ENCODE results near the gene ARPC1B.
"Not testable (repeated sequence)": the region's sequence is repeated elsewhere in the genome, so short reads cannot be mapped to it uniquely, and the experiment has no call there.

Gene ARPC1B

DNA sequence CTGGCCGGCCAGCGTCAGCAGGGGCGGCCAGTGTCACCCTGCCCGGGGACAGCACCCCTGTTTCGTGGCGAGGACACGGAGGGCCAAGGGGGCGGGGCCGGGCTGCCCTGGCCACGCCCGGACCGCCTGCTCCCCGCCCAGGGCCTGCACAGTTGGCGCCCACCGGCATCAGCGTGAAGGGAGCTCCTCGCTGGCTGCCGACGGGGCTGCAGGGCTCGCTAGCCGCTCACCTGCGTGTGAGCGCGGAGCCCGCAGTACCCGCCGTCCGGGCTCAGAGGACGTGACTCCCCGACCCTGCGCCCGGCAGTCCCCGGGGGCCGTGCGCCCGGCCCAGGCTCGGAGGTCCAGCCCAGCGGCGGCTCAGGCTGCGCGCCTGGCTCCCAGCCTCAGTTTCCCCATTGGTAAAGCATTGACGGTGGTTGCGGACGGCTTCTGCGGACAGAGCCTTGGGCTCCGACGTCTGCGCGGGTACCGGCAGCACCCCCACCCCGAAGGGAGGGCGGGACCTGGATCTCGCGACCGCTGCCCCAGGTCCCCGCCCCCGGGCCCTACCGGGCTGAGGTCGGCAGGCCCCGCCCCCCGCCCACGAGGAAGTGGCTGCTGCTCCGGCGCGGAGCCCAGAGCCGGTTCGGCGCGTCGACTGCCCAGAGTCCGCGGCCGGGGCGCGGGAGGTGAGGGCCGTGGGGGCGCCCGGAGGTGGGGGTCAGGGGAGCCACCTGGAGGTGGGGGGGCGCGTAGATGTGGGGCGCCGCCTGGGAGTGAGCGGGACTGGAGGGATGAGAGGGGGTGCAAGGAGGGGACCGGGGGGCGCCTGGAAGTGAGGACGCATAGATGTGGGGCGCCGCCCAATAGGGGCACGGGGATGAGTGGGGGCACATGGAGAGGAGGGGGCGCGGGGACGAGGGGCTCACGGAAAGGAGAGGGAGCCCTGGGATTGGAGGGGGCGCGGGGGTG lies at the start of gene ARPC1B:
TSS of gene ARPC1B (plus strand) at position 620 of the 954 bp plus-strand sequence. CDS start 10,985 bp downstream, outside the sequence.
- peak; percentile 56 for DNase-seq

DNA sequence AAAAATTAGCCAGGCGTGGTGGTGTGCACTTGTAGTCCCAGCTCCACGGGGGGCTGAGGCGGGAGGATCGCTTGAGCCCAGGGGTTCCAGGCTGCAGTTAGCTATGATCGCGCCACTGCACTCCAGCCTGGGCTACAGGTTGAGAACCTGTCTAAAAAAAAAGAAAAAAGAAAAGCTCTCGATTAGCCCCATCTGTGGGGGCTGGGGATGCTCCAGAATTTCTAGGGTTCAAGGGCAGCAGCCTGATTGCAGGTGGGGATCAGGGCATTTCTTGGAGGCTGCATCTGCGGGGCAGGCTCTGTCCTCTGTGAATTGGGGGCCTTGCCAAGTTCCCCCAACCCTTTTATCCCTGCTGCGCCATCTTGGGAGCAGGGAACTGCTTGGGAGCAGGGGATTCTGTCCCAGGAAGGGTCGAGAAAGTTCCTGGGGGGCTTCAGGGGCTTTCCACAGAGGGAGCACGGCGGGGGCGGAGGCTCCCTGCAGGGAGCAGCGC lies 49.5 kb upstream of the ARPC1B start:
- no peak for DNase-seq

DNA sequence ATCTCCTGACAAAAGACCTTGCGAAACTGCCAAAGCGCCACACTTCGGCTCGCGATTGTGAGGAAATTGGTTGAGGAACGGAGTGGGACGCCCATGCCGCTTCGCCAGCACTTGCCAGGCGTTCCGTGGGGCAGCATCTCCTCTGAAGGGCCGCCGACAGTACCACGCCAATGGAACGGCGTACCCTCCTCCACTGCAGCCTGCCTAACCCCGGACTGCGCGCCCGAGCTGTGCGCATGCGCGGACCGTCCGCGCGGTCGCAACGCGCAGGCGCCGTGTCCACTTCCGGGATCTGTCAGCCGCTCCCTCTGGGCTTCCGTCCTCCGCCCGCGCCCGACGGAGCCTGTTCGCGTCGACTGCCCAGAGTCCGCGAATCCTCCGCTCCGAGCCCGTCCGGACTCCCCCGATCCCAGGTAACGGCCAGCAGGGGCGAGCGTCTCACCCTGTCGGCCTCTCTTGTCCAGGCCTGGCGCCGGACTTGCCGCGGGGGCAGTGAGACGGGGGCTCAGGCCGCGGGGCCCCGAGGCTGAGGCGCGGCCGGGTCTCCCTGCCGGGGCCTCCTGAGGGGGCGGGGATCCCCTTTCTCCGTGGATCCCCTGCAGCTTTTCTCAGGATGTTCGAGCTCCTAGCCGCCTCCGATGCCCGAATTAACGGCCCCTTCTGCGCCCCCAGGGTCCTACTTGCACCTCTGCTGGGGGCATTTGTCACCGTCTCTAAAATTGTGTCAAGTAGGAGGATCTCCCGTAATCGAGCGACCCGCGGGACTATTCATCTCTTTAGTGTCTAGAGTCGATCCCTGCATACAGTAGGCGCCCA lies 48.7 kb upstream of the ARPC1B start, which contains the start of gene ARPC1A:
TSS of gene ARPC1A (plus strand) at position 307 of the 816 bp plus-strand sequence. CDS start 7,456 bp downstream, outside the sequence.
- peak; percentile 97 for DNase-seq

DNA sequence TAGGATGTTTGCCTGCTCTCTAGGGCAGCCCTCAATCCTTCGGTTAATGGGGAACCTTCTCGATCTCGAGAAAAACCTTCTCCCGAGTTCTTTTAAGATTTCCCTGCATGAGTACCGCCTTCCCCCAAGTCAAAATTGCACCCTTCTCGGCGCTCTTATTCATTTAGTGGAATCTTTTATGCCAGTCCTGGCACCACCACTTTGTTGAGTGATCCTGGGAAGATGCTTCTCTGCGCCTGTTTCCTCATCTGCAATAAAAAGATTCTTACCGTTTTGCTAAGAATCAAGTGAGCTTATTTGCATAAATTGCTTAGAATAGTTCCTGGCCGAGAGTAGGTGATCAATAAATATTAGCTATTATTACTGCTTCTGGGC lies 48.1 kb upstream of the ARPC1B start:
- DNase-seq = no peak

DNA sequence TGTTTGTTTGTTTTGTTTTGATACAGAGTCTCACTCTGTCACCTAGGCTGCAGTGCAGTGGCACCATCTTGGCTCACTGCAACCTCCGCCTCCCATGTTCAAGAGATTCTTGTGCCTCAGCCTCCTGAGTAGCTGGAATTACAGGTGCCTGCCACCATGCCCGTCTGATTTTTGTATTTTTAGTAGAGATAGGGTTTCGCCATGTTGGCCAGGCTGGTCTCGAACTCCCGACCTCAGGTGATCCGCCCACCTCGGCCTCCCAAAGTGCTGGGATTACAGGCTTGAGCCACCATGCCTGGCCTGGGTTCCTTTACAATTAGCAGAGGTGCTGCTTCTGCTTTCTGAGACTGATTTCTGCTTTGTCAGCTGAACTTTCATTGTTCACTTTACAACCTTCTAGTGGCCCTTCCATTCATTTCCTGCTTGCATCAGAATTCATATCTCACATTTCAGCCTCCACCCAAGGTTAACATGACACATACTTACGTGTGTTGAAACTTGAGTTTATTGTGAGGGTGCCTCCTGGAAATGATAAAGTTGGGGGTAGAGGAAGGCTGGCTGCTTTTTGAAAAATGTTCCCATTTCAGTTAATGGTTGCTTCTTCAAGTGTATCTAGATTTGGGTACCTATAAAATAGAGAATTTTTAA lies 44.1 kb upstream of the ARPC1B start:
- DNase-seq = not testable (repeated sequence)

DNA sequence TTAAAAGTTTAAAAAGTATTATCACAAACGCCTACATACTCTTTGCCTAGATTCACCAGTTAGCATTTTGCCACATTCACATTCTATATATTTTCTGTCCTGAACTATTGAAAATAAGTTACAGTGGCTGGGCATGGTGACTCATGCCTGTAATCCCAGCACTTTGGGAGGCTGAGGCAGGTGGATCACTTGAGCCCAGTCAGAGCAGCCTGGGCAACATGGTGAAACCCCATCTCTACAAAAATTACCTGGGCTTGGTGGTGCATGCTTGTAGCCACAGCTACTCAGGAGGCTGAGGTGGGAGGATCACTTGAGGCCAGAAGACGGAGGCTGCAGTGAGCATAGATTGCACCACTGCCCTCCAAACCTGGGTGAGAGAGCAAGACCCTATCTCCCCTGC lies 43.5 kb upstream of the ARPC1B start:
- DNase-seq = no peak

DNA sequence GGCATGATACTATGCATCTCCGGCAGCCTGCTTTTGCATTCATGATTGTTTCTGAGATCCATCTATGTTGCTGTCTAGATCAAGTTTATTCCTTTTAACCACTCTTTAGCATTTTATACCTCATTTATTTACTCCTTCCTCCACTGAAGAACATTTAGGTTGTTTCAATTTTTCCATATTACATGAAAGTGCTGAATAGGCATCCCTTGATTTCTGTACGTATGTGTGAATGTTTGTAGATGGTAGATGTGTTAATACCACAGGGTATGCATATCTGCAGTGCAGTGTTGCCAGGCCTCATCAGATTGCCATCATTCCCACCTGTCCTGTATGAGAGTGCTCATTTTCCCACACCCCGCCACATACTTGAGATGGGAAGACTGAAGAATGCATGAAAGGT lies 34.9 kb upstream of the ARPC1B start:
- DNase-seq = no peak

DNA sequence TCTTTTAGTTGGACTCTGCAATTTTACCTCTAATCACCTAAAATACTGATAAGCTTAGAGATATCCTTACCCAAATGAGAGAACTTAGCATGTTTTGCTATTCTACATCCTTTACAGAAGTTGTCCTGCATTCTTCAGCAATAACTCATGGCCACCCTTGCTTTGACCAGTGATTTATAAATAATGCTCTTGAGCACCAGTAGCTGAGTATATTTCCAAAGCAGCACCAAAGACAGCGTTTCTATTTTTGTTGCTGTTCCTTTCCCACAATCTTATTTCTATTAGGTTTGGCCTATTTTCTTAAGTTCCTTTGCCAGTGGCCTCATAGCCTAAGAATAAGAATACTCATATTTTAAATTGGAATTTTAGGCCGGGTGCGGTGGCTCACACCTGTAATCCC lies 33.9 kb upstream of the ARPC1B start:
- no peak for DNase-seq

DNA sequence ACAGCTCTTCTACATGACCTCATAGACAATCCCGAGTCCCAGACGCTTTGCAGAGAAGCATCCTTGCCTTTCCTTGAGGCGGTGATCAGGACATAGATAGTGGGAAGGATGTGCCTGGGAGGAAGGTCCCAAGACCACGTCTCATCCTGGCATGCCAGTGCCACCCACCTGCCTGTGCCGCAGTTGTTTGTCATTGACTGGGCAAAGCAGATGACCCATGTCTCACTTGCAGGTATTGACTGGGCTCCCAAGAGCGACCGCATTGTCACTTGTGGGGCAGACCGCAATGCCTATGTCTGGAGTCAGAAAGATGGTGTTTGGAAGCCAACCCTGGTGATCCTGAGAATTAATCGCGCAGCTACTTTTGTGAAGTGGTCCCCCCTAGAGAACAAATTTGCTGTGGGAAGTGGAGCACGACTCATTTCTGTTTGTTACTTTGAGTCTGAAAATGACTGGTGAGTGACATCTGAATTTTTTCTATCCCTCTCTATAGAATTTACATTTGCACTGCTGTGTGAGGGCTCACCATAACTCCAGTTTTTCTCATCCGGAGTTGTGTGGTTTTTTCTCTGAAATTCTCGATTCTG lies 30.4 kb upstream of the ARPC1B start:
- DNase-seq = no peak

DNA sequence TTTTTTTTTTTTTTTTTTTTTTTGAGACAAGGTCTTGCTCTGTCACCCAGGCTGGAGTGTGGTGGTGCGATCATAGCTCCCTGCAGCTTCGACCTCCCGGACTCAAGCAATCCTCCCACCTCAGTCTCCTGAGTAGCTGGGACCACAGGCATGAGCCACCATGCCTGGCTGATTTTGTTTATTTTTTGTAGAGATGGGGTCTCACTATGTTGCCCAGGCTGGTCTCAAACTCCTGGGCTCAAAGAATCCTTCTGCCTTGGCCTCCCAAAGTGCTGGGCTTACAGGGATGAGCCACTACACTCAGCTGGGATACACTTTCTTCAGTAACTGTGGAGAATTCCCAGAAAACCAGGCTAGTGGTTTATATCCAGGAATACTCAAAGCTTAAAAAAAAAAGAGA lies 23.9 kb upstream of the ARPC1B start:
- not testable (repeated sequence) for DNase-seq

DNA sequence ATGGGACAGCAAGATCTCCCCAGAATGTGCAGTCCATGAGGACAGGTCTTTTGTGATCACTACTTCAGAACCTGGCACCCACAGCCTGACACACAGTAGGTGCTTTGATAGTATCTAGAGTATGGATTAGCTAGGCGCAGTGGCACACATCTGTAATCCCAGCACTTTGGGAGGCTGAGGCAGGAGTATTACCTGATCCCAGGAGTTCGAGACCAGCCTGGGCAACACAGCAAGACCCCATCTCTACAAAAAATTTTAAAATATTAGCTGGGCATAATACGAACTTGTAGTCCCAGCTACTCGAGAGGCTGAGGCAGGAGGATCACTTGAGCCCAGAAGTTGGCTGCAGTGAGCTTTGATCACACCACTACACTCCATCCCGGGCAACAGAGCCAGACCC lies 22.3 kb upstream of the ARPC1B start:
- no peak for DNase-seq

DNA sequence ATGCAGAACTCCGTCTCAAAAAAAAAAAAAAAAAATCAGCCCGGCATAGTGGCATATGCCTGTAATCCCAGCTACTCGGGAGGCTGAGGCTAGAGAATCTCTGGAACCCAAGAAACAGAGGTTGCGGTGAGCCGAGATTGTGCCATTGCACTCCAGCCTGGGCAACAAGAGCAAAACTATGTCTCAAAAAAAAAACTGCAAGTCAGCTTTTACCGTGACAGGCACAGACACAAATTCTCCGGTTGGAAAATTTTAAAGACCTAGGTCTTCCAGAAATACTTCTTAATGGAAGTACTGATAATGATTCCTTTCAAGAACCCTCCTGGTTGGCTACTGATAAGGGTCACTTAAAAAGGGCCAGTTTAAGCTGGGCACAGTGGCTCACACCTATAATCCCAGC lies 19.4 kb upstream of the ARPC1B start:
- DNase-seq = no peak

DNA sequence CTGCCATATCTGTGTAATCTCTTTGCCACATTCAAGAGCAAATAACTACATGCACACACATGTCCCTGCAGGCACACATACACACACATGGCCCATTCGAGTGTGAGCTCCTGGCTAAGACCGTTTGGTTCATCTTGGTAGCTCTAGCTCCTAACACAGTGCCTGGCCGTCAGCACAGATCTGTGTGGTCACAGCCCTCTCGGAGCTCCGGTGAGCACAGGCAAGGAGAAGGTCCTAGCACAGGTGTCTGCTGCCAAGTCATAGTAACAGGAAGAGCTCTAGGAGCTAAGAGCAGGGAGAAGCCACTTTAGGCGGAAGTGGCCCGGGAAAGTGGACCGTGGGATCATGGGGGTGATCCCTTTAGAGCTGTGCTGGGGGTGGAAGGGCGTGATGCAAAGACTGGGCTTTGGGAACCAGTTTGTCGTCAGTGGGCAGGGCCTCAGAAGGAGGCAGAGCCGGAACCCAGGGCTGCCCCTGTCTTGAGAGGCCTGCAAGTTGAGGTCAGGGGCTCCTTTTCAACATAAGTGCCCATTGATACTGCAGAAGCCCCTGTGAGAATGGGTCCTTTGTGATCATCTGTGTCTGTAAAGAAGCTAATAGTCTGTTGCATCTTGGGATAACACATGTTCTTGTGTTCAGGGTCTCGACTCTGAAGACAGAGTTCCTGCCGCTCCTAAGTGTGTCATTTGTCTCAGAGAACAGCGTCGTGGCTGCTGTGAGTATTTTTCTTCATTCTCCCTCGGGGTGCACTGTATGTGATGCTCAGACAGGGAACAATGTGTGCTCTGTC lies 16.6 kb upstream of the ARPC1B start:
- no peak for DNase-seq

DNA sequence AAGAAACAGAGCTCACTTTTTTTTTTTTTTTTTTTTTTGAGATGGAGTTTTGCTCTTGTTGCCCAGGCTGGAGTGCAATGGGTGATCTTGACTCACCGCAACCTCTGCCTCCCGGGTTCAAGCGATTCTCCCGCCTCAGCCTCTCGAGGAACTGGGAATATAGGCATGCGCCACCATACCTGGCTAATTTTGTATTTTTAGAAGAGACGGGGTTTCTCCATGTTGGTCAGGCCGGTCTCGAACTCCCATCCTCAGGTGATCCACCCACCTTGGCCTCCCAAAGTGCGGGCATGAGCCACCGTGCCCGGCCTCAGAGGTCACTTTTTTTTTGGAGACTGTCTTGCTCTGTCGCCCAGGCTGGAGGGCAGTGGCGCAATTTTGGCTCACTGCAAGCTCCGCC lies 16.0 kb upstream of the ARPC1B start:
- not testable (repeated sequence) for DNase-seq

DNA sequence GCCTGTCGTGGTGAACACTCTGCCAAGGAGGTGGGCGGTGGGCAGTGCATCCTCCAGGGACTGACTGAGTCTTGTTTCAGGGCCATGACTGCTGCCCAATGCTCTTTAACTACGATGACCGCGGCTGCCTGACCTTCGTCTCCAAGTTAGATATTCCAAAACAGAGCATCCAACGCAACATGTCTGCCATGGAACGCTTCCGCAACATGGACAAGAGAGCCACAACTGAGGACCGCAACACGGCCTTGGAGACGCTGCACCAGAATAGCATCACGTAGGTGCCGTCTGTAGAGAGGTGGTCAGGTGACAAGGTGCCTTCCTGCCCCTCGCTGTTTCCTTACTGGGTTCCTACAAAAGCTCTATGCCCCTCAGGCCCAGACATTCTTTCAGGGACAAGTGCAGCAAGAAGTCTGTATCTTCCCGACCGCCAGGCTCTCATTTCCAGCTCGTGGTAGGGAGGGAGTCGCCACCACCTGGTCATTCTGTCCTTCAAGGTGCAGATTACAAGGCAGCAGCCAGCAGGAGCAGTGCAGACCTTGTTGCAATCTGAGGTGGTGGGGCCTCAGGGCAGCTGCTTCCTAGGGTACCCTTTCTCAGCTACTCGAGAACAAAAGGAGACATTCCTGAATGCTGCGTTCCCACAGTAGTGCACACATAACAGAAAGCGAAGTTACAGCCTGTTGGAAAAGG lies 14.9 kb upstream of the ARPC1B start:
- no peak for DNase-seq

DNA sequence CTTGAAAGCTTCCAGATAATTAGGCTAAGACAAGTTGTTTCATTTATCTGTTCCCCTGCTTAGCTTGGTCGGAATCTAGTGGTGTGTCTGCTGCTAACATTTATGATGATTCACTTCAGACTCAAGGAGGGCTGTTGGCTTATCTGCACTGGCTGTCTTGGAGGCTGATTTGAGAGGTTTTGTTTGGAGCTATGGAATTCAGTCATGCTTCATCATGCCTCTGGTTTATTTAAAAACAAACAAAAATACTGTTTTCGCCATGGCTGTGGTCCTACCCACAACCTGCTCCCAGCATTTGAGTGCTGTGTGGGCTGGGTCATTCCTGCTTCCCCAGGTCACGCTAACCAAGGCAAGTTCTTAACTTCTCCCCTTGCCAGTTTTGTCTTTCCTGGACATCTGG lies 11.7 kb upstream of the ARPC1B start:
- DNase-seq = no peak

DNA sequence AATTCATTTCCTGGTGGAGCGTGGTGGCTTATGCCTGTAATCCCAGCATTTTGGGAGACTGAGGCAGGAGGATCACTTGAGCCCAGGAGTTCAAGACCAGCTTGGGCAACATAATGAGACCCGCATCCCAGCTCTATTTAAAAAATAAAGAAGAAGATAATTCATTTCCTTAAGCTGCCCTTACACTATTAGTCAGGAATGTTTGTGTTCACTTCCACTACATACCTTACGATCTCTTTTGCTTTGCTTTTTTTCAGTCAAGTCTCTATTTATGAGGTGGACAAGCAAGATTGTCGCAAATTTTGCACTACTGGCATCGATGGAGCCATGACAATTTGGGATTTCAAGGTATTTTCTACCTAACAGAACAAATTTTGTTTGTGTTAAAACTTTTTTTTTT lies 11.2 kb upstream of the ARPC1B start:
- no peak for DNase-seq

DNA sequence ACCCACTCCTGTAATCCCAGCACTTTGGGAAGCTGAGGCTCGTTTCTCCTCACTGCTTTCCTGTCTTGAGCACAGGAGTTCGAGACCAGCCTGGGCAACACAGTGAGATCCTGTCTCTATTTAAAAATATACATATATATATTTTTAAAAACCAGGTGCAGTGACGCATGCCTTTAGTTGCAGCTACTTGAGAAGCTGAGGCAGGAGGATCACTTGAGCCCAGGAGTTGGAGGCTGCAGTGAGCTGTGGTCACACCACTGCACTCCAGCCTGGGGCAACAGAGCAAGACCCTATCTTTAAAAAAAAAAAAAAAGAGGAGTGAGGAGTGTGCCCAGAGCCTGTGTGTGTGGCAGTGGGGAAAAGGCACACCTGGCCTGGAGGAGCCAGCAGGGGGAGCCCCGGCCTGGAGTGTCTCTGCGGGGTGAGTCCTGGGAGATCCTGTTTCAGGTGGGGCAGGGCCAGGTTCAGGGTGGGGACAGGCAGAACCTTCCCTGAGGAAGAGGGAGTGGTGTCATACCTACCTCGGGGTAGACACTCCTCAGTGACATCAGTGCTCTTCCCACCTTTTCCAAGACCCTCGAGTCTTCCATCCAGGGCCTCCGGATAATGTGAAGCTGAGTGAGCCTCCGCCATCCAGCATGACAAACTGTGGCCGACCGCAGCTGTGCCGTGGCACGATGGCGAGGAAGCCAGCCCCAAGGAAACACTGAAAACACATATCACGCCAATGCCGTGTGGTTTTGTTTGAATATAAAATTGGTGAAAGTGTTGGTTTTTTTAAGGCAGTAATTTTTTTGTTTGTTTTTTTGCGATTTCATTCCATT lies 9.0 kb upstream of the ARPC1B start:
- no peak for DNase-seq

DNA sequence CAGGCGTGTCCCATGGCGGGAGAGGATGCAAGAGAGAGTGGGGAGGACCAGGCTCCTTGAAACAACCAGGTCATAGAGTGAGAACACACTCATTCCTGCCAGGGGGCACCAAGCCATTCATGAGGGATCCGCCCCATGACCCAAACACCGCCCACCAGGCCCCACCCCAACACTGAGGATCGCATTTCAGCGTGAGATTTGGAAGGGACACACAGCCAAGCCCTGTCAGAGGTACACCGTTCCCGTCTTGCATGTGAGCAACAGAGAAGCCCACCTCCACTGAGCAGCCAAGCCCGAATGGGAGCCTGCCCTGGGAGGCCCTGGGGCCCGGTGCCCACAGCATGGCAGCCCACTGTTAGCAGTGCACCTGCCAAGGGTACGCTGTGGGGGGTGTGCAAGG lies 7.9 kb upstream of the ARPC1B start:
- no peak for DNase-seq

DNA sequence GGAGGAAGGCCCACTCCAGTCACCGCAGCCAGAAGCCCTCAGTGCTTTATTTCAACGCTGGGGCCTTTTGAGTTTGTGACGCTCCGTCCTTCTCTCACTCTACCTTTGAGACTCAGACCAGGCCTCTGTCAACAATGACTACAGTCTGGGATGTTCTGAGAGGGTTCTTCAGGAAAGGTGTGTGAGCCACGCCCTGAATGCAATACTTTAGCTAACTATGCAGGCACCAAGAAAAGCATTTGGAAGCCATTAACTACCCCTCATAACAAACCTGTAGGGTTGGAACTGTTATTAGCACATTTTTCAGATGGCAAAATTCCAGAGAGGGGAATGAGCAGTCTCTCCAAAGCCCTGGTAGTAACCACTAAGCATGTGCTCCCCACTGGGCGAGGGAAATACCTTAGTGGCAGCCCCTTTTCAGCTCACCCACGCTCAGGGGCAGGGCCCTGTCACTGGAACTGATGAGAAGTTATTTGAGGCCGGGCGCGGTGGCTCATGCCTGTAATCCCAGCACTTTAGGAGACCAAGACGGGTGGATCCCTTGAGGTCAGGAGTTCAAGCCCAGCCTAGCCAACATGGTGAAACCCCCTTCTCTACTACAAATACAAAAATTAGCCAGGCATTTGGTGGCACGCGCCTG lies 5.7 kb upstream of the ARPC1B start:
- no peak for DNase-seq

Measured in eye (tissue), 1 donor.